Loucy (cell line): Measurements from ENCODE around the gene ING2.

Experiments
- H2AFZ ChIP-seq: fragments of 200-600 bp; sonication (generic); 2 replicates; pipeline ENCODE4 v1.6.0; 2016; ENCODE audit warnings: antibody characterized with exemption, mild to moderate bottlenecking, low read length, moderate library complexity
- H3F3A ChIP-seq: fragments of 200-600 bp; 2 replicates; pipeline ENCODE4 v1.6.0; 2016; ENCODE audit warnings: antibody characterized with exemption, low read depth, mild to moderate bottlenecking
- H3K27me3 ChIP-seq: fragments of 200-600 bp; sonication (generic); 2 replicates; pipeline ENCODE4 v1.6.1; 2014; ENCODE audit warnings: low read length, mild to moderate bottlenecking; ENCODE audit not compliant: insufficient read depth, poor library complexity, severe bottlenecking
- H3K36me3 ChIP-seq: fragments of 200-600 bp; sonication (generic); 2 replicates; pipeline ENCODE4 v1.6.1; 2016; ENCODE audit warnings: low read length; ENCODE audit not compliant: insufficient read depth
- H3K4me1 ChIP-seq: fragments of 200-600 bp; sonication (generic); 2 replicates; pipeline ENCODE4 v1.5.1; 2014; ENCODE audit warnings: low read length, mild to moderate bottlenecking; ENCODE audit not compliant: insufficient read depth, poor library complexity, severe bottlenecking
- H3K4me2 ChIP-seq: fragments of 200-600 bp; sonication (generic); 2 replicates; pipeline ENCODE4 v1.6.0; 2014; ENCODE audit warnings: antibody characterized with exemption, low read length, low read depth, mild to moderate bottlenecking; ENCODE audit not compliant: poor library complexity, severe bottlenecking
- H3K4me3 ChIP-seq: fragments of 200-600 bp; sonication (generic); 2 replicates; pipeline ENCODE4 v1.5.1; 2014; ENCODE audit warnings: low read length, mild to moderate bottlenecking, mixed read lengths; ENCODE audit not compliant: poor library complexity, severe bottlenecking
- H3K79me2 ChIP-seq: fragments of 200-600 bp; sonication (generic); 2 replicates; pipeline ENCODE4 v1.6.1; 2014; ENCODE audit warnings: low read length; ENCODE audit not compliant: insufficient read depth
- H3K9ac ChIP-seq: fragments of 200-600 bp; sonication (generic); 2 replicates; pipeline ENCODE4 v1.6.0; 2014; ENCODE audit warnings: mild to moderate bottlenecking, low read depth, low read length, moderate library complexity; ENCODE audit not compliant: poor library complexity, severe bottlenecking
- H3K9me2 ChIP-seq: fragments of 200-600 bp; sonication (generic); replicated peaks from 2 replicates; pipeline ENCODE4 v1.6.1; 2016; ENCODE audit warnings: low read depth, low read length, mixed read lengths
- H3K9me3 ChIP-seq: fragments of 200-600 bp; sonication (generic); 2 replicates; pipeline ENCODE4 v1.6.1; 2014; ENCODE audit warnings: mild to moderate bottlenecking, antibody characterized with exemption, low read length, low read depth; ENCODE audit not compliant: insufficient read depth
- H4K20me1 ChIP-seq: fragments of 200-600 bp; sonication (generic); 2 replicates; pipeline ENCODE4 v1.6.0; 2014; ENCODE audit warnings: antibody characterized with exemption, low read length, mild to moderate bottlenecking; ENCODE audit not compliant: insufficient read depth, poor library complexity, severe bottlenecking
- EZH2phosphoT487 ChIP-seq: fragments of 200-600 bp; IDR thresholded peaks from 2 replicates; pipeline ENCODE4 v1.6.1; 2018; ENCODE audit warnings: antibody characterized with exemption, mild to moderate bottlenecking, moderate library complexity, borderline replicate concordance
- TF ChIP-seq, protein P1 (sequence below): fragments of 200-600 bp; sonication (generic); conservative IDR thresholded peaks from 2 replicates; pipeline ENCODE4 v1.5.1; 2014; ENCODE audit warnings: mild to moderate bottlenecking, antibody characterized with exemption, low read length

The ING2 gene

DNA sequence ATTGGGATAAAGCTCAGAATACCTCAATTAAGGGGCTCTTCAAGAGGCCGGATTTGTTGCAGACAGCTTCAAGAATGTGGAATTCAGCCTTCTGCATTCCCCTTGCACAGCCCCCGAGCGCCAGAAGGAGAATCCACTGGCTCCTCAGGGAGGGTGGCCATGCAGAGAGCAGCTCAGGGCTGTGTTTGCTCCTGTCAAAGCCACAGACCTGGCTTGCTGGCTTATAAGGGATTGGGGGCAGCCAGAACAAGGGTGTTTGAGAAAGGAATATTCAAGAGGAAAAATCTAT, 36.8 kb downstream of the ING2 start:
- TF ChIP-seq, protein P1, sequence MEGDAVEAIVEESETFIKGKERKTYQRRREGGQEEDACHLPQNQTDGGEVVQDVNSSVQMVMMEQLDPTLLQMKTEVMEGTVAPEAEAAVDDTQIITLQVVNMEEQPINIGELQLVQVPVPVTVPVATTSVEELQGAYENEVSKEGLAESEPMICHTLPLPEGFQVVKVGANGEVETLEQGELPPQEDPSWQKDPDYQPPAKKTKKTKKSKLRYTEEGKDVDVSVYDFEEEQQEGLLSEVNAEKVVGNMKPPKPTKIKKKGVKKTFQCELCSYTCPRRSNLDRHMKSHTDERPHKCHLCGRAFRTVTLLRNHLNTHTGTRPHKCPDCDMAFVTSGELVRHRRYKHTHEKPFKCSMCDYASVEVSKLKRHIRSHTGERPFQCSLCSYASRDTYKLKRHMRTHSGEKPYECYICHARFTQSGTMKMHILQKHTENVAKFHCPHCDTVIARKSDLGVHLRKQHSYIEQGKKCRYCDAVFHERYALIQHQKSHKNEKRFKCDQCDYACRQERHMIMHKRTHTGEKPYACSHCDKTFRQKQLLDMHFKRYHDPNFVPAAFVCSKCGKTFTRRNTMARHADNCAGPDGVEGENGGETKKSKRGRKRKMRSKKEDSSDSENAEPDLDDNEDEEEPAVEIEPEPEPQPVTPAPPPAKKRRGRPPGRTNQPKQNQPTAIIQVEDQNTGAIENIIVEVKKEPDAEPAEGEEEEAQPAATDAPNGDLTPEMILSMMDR, result no peak
- TF ChIP-seq EZH2phosphoT487, result no peak
- no peak overlapping the region for H2AFZ ChIP-seq
- no peaks in the 10 kb centered on the region for H3K36me3 ChIP-seq
- H3K9me2 ChIP-seq, result no peaks in the 10 kb centered on the region
- H3K4me2 ChIP-seq, result no peak overlapping the region
- no peaks in the 10 kb centered on the region for H4K20me1 ChIP-seq
- no peak overlapping the region for H3K9ac ChIP-seq
- H3K4me3 ChIP-seq, result no peak overlapping the region
- H3K27me3 ChIP-seq, result no peaks in the 10 kb centered on the region
- H3K4me1 ChIP-seq, result no peaks in the 10 kb centered on the region
- no peaks in the 10 kb centered on the region for H3K9me3 ChIP-seq
- H3K79me2 ChIP-seq, result no peaks in the 10 kb centered on the region
- no peaks in the 10 kb centered on the region for H3F3A ChIP-seq

DNA sequence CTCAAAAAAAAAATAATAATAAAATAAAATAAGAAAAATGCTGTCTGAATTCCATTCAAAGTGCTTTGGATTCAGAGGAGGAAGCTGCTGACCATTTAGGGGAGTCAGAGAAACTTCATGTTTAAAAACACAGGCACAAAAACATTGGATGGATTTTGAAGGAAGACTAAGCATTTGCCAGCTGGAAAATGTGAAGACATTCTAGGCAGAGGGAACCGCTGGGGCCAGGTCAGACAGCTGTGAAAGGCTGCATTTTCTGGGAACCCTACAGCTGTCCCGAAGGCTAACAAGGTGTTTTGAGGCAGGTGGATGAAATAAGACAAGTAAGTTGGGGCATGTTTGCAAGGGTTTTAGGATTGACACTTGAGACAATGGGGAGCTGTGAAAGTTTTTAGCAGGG, 38.6 kb downstream of the ING2 start:
- H3K9me2 ChIP-seq, result no peaks in the 10 kb centered on the region
- H4K20me1 ChIP-seq, result no peaks in the 10 kb centered on the region
- no peaks in the 10 kb centered on the region for H3K36me3 ChIP-seq
- no peaks in the 10 kb centered on the region for H3K79me2 ChIP-seq
- no peaks in the 10 kb centered on the region for H3K9me3 ChIP-seq
- no peak overlapping the region for H3K4me2 ChIP-seq
- H3K27me3 ChIP-seq, result no peaks in the 10 kb centered on the region
- H2AFZ ChIP-seq, result no peak overlapping the region
- no peaks in the 10 kb centered on the region for H3K4me1 ChIP-seq
- H3K4me3 ChIP-seq, result no peak overlapping the region
- no peak overlapping the region for H3K9ac ChIP-seq
- H3F3A ChIP-seq, result no peaks in the 10 kb centered on the region
- TF ChIP-seq EZH2phosphoT487, result no peak
- TF ChIP-seq, protein P1, result no peak

DNA sequence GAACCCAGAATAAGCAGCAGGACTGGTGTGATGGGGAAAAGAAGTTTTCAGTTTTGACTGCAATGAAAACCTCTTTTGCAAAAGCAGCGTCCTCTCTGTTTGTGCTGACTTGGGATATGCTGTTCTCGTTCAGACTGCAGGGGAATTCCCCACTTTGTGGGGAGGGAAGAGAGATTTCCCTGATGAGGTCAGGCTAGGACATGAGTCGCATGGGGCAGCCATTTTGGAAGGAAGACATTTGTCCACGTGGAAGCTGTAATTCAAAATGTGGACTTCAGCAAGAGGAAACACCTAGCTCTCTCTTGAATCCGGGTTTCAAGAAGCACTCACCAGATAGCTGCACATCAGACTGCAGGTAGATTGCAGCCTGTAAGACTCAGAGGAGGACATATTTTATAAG, 39.3 kb downstream of the ING2 start:
- H3K79me2 ChIP-seq, result no peaks in the 10 kb centered on the region
- no peaks in the 10 kb centered on the region for H3K4me1 ChIP-seq
- no peaks in the 10 kb centered on the region for H3K36me3 ChIP-seq
- no peaks in the 10 kb centered on the region for H4K20me1 ChIP-seq
- H3K9me3 ChIP-seq, result no peaks in the 10 kb centered on the region
- TF ChIP-seq, protein P1, result no peak
- no peak for TF ChIP-seq EZH2phosphoT487
- no peak overlapping the region for H3K4me2 ChIP-seq
- H3K27me3 ChIP-seq, result no peaks in the 10 kb centered on the region
- H3K4me3 ChIP-seq, result no peak overlapping the region
- H3K9me2 ChIP-seq, result no peaks in the 10 kb centered on the region
- H2AFZ ChIP-seq, result no peak overlapping the region
- no peak overlapping the region for H3K9ac ChIP-seq
- H3F3A ChIP-seq, result no peaks in the 10 kb centered on the region
